ENCODE results near the gene TPRX1. TPM values are rescaled to one million over a fixed set of nuclear protein-coding genes. Genes with fewer than 3 reads are reported as not detected.

Gene TPRX1
- total and polyA plus RNA-seq, 7 donors, result not detected

- DNase-seq, result no peak
- H3K27ac ChIP-seq, result no peak overlapping the region
- no peak for TF ChIP-seq CTCF (IDR thresholded peaks at IDR 0.05)
- H3K36me3 ChIP-seq (ENCODE audit: insufficient read depth in 1 of 2, low read depth in 1 of 2), result peaks cover 24 to 100% of the 10 kb centered on the region in 2 donors
- H3K27me3 ChIP-seq (ENCODE audit: insufficient read depth in 3 of 3, low read length in 2 of 3), result no peaks in the 10 kb centered on the region
- no peaks in the 10 kb centered on the region for H3K4me1 ChIP-seq
- H3K9me3 ChIP-seq, result no peaks in the 10 kb centered on the region
- no peak for ATAC-seq
- 89 to 93% (median 90%) methylated on average over 26 to 27 of the region's 27 CpGs for WGBS, 3 donors
- no peak overlapping the region for H3K4me3 ChIP-seq
- intact Hi-C loops (cut with DNase I), result no loop called here
These were observed 51.7 kb downstream of the TPRX1 start for GRCh38 chr19:47752440-47753211.

Other genes with a start within 250 kb of the TPRX1 start
- gene ZNF541, start 231.4 kb downstream of the TPRX1 start, total RNA-seq, result under 1 TPM; 0.13 to 0.73 (median 0.32) TPM
- gene ZNF541, start 231.4 kb downstream of the TPRX1 start, polyA plus RNA-seq, result under 1 TPM; 0.06 to 0.42 (median 0.08) TPM
- gene BICRA, start 195.4 kb downstream of the TPRX1 start, total RNA-seq, result 10 to 100 TPM in 3 of 4 donors, 1 to 10 TPM in 1; 9.6 to 22.4 (median 13.7) TPM
- 1 to 10 TPM; 3.1 to 9.9 (median 4.9) TPM for gene BICRA, start 195.4 kb downstream of the TPRX1 start, polyA plus RNA-seq
- 10 to 100 TPM; 27.8 to 46.3 (median 31.7) TPM for gene EHD2, start 91.1 kb downstream of the TPRX1 start, total RNA-seq
- gene EHD2, start 91.1 kb downstream of the TPRX1 start, polyA plus RNA-seq, result 10 to 100 TPM; 14.7 to 25.1 (median 19.5) TPM
- gene NOP53, start 59.0 kb downstream of the TPRX1 start, total RNA-seq, result 100 to 1,000 TPM in 3 of 4 donors, 10 to 100 TPM in 1; 96.3 to 166 (median 127) TPM
- gene NOP53, start 59.0 kb downstream of the TPRX1 start, polyA plus RNA-seq, result 100 to 1,000 TPM; 247 to 268 (median 257) TPM
- gene SELENOW, start 25.8 kb downstream of the TPRX1 start, total RNA-seq, result 100 to 1,000 TPM; 677 to 969 (median 733) TPM
- 1,000 to 10,000 TPM in 2 of 3 donors, 100 to 1,000 TPM in 1; 434 to 1,620 (median 1,372) TPM for gene SELENOW, start 25.8 kb downstream of the TPRX1 start, polyA plus RNA-seq
- not detected for gene CRX, start 17.4 kb upstream of the TPRX1 start, total RNA-seq
- gene CRX, start 17.4 kb upstream of the TPRX1 start, polyA plus RNA-seq, result under 1 TPM in 1 of 3 donors, not detected in 2; 0.01 TPM
- not detected for gene TPRX2, start 54.7 kb upstream of the TPRX1 start, total RNA-seq
- gene TPRX2, start 54.7 kb upstream of the TPRX1 start, polyA plus RNA-seq, result not detected
- not detected for gene SULT2A1, start 81.8 kb upstream of the TPRX1 start, total RNA-seq
- not detected for gene SULT2A1, start 81.8 kb upstream of the TPRX1 start, polyA plus RNA-seq
- gene BSPH1, start 187.6 kb upstream of the TPRX1 start, total RNA-seq, result not detected
- gene BSPH1, start 187.6 kb upstream of the TPRX1 start, polyA plus RNA-seq, result not detected
- not detected for gene ELSPBP1, start 190.1 kb upstream of the TPRX1 start, total RNA-seq
- gene ELSPBP1, start 190.1 kb upstream of the TPRX1 start, polyA plus RNA-seq, result not detected
- under 1 TPM in 1 of 4 donors, not detected in 3; 0.18 TPM for gene CABP5, start 239.5 kb upstream of the TPRX1 start, total RNA-seq
- not detected for gene CABP5, start 239.5 kb upstream of the TPRX1 start, polyA plus RNA-seq

Measured in psoas muscle (tissue), 8 donors.